Neural cell (in vitro differentiated cells): Measurements from ENCODE around the gene C4orf51. TPM values are rescaled to one million over a fixed set of nuclear protein-coding genes. Genes with fewer than 3 reads are reported as not detected.

Experiments
- H2AFZ ChIP-seq: fragments of 200-600, 300-800 bp; sonication (generic), shearing (Covaris generic); 2 replicates; pipeline ENCODE4 v1.6.0; 2014; ENCODE audit warnings: low read depth, mild to moderate bottlenecking, antibody characterized with exemption, low read length, moderate library complexity
- H3F3A ChIP-seq: fragments of 200-600 bp; shearing (Covaris generic); 2 replicates; pipeline ENCODE4 v1.6.1; 2016; ENCODE audit warnings: mild to moderate bottlenecking, moderate library complexity, mixed read lengths, antibody characterized with exemption, low read length; ENCODE audit not compliant: insufficient read depth, poor library complexity, severe bottlenecking
- H3K27ac ChIP-seq: fragments of 200-600, 300-800 bp; sonication (generic), shearing (Covaris generic); 2 replicates; pipeline ENCODE4 v1.5.1; 2014; ENCODE audit warnings: mild to moderate bottlenecking, low read length, moderate library complexity
- H3K27me3 ChIP-seq: fragments of 300-800, 200-600 bp; sonication (generic), shearing (Covaris generic); 2 replicates; pipeline ENCODE4 v1.6.0; 2014; ENCODE audit warnings: mild to moderate bottlenecking, low read depth, low read length, moderate library complexity; ENCODE audit not compliant: insufficient read depth
- H3K36me3 ChIP-seq: fragments of 300-800, 200-600 bp; sonication (generic), shearing (Covaris generic); 2 replicates; pipeline ENCODE4 v1.5.1; 2014; ENCODE audit warnings: mild to moderate bottlenecking, antibody characterized with exemption, low read length, moderate library complexity; ENCODE audit not compliant: insufficient read depth
- H3K4me2 ChIP-seq: fragments of 300-800, 200-600 bp; sonication (generic), shearing (Covaris generic); 2 replicates; pipeline ENCODE4 v1.6.0; 2014; ENCODE audit warnings: mild to moderate bottlenecking, low read length
- H3K4me3 ChIP-seq: fragments of 300-800, 200-600 bp; sonication (generic), shearing (Covaris generic); 2 replicates; pipeline ENCODE4 v1.5.1; 2014; ENCODE audit warnings: mild to moderate bottlenecking, low read length, moderate library complexity
- H3K79me2 ChIP-seq: fragments of 200-600 bp; shearing (Covaris generic); replicated peaks from 2 replicates; pipeline ENCODE4 v1.6.0; 2014; ENCODE audit warnings: mild to moderate bottlenecking, low read length, moderate library complexity; ENCODE audit not compliant: insufficient read depth
- H3K9ac ChIP-seq: fragments of 300-800, 200-600 bp; sonication (generic), shearing (Covaris generic); 2 replicates; pipeline ENCODE4 v1.6.1; 2016; ENCODE audit warnings: mild to moderate bottlenecking, low read length, mixed read lengths
- H3K9me2 ChIP-seq: fragments of 200-600 bp; shearing (Covaris generic); 2 replicates; pipeline ENCODE4 v1.6.1; 2016; ENCODE audit warnings: mild to moderate bottlenecking, low read length, mixed read lengths; ENCODE audit not compliant: insufficient read depth
- H3K9me3 ChIP-seq: fragments of 200-600, 300-800 bp; sonication (generic), shearing (Covaris generic); 2 replicates; pipeline ENCODE4 v1.6.1; 2016; ENCODE audit warnings: mild to moderate bottlenecking, mixed run types, low read length, moderate library complexity, mixed read lengths
- H4K20me1 ChIP-seq: fragments of 200-600 bp; shearing (Covaris generic); 2 replicates; pipeline ENCODE4 v1.6.1; 2016; ENCODE audit warnings: mild to moderate bottlenecking, mixed run types; ENCODE audit not compliant: insufficient read depth
- CTCF ChIP-seq: fragments of 450-650 bp; IDR thresholded peaks from 2 replicates; pipeline ENCODE4 v1.5.1; 2014; ENCODE audit warnings: antibody characterized with exemption, mild to moderate bottlenecking, moderate library complexity; ENCODE audit not compliant: poor library complexity, severe bottlenecking
- EP300 ChIP-seq: fragments of 450-650 bp; conservative IDR thresholded peaks from 2 replicates; pipeline ENCODE4 v1.6.1; 2014; ENCODE audit warnings: antibody characterized with exemption, mild to moderate bottlenecking, moderate library complexity; ENCODE audit not compliant: poor library complexity, severe bottlenecking
- EZH2 ChIP-seq: fragments of 200-600, 300-800 bp; shearing (Covaris generic), sonication (generic); IDR thresholded peaks from 2 replicates; pipeline ENCODE4 v1.6.1; 2014; ENCODE audit warnings: antibody characterized with exemption, low read length, borderline replicate concordance, mild to moderate bottlenecking; ENCODE audit not compliant: insufficient read depth, poor library complexity, severe bottlenecking
- POLR2AphosphoS5 ChIP-seq: IDR thresholded peaks from 2 replicates; pipeline ENCODE4 v1.6.1; 2012
- RAD21 ChIP-seq: fragments of 450-650 bp; conservative IDR thresholded peaks from 2 replicates; pipeline ENCODE4 v1.6.1; 2014; ENCODE audit warnings: antibody characterized with exemption, mild to moderate bottlenecking, moderate library complexity
- SMC3 ChIP-seq: fragments of 450-650 bp; conservative IDR thresholded peaks from 2 replicates; pipeline ENCODE4 v1.6.1; 2014; ENCODE audit warnings: antibody characterized with exemption, mild to moderate bottlenecking, moderate library complexity; ENCODE audit not compliant: poor library complexity
- TAF1 ChIP-seq: IDR thresholded peaks from 2 replicates; pipeline ENCODE4 v1.6.1; 2012; ENCODE audit warnings: low read depth
- polyA plus RNA-seq: library from polyadenylated mRNA; depleted of rRNA; stranded (reverse); fragments of >200 nt; gene quantifications from 2 replicates; pipeline ENCODE4 v1.2.3, GENCODE V29; 2014
- TF ChIP-seq, protein P1 (sequence below): IDR thresholded peaks from 2 replicates; pipeline ENCODE4 v1.6.1; 2012; ENCODE audit warnings: borderline replicate concordance

The C4orf51 gene
- polyA plus RNA-seq, 1 donor from 2014 or later, result not detected

DNA sequence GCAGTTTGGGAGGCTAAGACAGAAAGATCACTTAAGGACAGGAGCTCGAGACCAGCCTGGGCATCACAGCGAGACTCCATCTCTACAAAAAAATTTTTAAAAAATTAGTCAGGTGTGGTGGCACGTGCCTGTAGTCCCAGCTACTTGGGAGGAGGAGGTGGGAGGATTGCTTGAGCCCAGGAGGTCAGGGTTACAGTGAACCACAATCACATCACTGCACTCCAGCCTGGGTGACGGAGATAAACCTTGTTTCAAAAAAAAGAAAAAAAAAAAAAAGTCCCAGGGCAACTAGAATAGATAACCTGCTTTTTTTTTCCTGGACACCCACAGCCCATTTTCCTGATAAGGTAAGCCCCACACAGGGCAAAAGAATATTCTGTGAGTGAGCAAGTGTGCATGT lies 96.3 kb downstream of the C4orf51 start:
- H3K4me3 ChIP-seq, result no peak overlapping the region
- TF ChIP-seq POLR2AphosphoS5 (no peak), EP300 (no peak), EZH2 (no peak), RAD21 (no peak)
- TF ChIP-seq, protein P1, sequence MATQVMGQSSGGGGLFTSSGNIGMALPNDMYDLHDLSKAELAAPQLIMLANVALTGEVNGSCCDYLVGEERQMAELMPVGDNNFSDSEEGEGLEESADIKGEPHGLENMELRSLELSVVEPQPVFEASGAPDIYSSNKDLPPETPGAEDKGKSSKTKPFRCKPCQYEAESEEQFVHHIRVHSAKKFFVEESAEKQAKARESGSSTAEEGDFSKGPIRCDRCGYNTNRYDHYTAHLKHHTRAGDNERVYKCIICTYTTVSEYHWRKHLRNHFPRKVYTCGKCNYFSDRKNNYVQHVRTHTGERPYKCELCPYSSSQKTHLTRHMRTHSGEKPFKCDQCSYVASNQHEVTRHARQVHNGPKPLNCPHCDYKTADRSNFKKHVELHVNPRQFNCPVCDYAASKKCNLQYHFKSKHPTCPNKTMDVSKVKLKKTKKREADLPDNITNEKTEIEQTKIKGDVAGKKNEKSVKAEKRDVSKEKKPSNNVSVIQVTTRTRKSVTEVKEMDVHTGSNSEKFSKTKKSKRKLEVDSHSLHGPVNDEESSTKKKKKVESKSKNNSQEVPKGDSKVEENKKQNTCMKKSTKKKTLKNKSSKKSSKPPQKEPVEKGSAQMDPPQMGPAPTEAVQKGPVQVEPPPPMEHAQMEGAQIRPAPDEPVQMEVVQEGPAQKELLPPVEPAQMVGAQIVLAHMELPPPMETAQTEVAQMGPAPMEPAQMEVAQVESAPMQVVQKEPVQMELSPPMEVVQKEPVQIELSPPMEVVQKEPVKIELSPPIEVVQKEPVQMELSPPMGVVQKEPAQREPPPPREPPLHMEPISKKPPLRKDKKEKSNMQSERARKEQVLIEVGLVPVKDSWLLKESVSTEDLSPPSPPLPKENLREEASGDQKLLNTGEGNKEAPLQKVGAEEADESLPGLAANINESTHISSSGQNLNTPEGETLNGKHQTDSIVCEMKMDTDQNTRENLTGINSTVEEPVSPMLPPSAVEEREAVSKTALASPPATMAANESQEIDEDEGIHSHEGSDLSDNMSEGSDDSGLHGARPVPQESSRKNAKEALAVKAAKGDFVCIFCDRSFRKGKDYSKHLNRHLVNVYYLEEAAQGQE, result no peak
- no peak overlapping the region for H3K27ac ChIP-seq
- H3K9me3 ChIP-seq, result no peaks in the 10 kb centered on the region
- no peaks in the 10 kb centered on the region for H4K20me1 ChIP-seq
- H3K27me3 ChIP-seq, result no peaks in the 10 kb centered on the region
- H3K36me3 ChIP-seq, result peaks cover 4% of the 10 kb centered on the region
- no peak overlapping the region for H3K9ac ChIP-seq
- no peaks in the 10 kb centered on the region for H3F3A ChIP-seq
- no peak overlapping the region for H2AFZ ChIP-seq
- H3K4me2 ChIP-seq, result no peak overlapping the region
- no peaks in the 10 kb centered on the region for H3K9me2 ChIP-seq
- no peaks in the 10 kb centered on the region for H3K79me2 ChIP-seq

DNA sequence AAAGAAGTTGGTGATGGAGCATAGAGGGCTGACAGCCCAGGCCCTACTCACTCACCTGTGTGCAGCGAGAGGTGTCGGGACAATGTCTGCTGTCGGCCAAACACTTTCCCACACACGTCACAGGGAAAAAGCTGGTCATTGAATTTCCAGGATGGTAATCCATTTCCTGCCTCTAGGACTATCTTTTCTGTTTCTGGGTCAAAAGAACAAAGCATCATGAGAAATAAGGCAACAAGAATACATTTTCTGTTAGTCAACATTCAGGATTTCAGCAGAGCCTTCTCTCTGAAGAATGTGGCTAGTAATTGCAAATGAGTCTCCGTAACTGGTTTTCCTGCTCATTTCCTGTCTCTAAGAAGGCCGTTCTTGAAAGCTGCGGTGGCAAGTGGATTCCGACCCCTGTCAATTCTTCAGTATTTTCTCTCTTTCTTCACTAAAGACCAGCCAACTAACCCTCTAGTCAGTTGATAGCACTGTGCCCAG lies 99.4 kb downstream of the C4orf51 start:
- no peak overlapping the region for H2AFZ ChIP-seq
- no peak overlapping the region for H3K4me3 ChIP-seq
- H3K36me3 ChIP-seq, result peaks cover under 1% of the 10 kb centered on the region
- H3K9me3 ChIP-seq, result no peaks in the 10 kb centered on the region
- no peaks in the 10 kb centered on the region for H3K27me3 ChIP-seq
- no peak overlapping the region for H3K4me2 ChIP-seq
- TF ChIP-seq EZH2 (no peak), EP300 (no peak)
- TF ChIP-seq, protein P1, result no peak
- H3K79me2 ChIP-seq, result no peaks in the 10 kb centered on the region
- H3F3A ChIP-seq, result no peaks in the 10 kb centered on the region
- H3K9me2 ChIP-seq, result no peaks in the 10 kb centered on the region
- no peaks in the 10 kb centered on the region for H4K20me1 ChIP-seq
- no peak overlapping the region for H3K27ac ChIP-seq
- H3K9ac ChIP-seq, result no peak overlapping the region

GRCh38 chr4:145781351-145781750 lies 101.4 kb downstream of the C4orf51 start:
- H3K27ac ChIP-seq, result no peak overlapping the region
- no peaks in the 10 kb centered on the region for H3F3A ChIP-seq
- H2AFZ ChIP-seq, result no peak overlapping the region
- no peaks in the 10 kb centered on the region for H3K9me3 ChIP-seq
- H3K4me3 ChIP-seq, result no peak overlapping the region
- H3K9me2 ChIP-seq, result no peaks in the 10 kb centered on the region
- H3K9ac ChIP-seq, result no peak overlapping the region
- H3K27me3 ChIP-seq, result no peaks in the 10 kb centered on the region
- H3K4me2 ChIP-seq, result no peak overlapping the region
- H3K79me2 ChIP-seq, result no peaks in the 10 kb centered on the region
- no peaks in the 10 kb centered on the region for H4K20me1 ChIP-seq
- no peaks in the 10 kb centered on the region for H3K36me3 ChIP-seq
- TF ChIP-seq SMC3 (no peak), POLR2AphosphoS5 (no peak), TAF1 (no peak), EP300 (no peak), RAD21 (no peak), CTCF (no peak), EZH2 (no peak)
- TF ChIP-seq, protein P1, result no peak
